Tibial nerve (tissue), 4 donors: ENCODE data around the gene UVSSA. TPM values are rescaled to one million over a fixed set of nuclear protein-coding genes. Genes with fewer than 3 reads are reported as not detected.

Source experiments
- DNase-seq, 2 donors: peaks; one replicate each; pipeline ENCODE4 v3.0.0-alpha.2; 2019; ENCODE audit warnings: low spot score in 2 of 2
- H3K27ac ChIP-seq, 4 donors: fragments of 200-600 bp; sonication (generic) in 3 of 4; one replicate each; pipeline ENCODE4 v1.5.1; 2017 to 2019; ENCODE audit warnings: mild to moderate bottlenecking in 1 of 4
- H3K27me3 ChIP-seq, 2 donors: fragments of 200-600 bp; sonication (generic) in 1 of 2; one replicate each; pipeline versions ENCODE4 v1.5.1 to v1.6.0; 2017 to 2019
- H3K36me3 ChIP-seq, 3 donors: fragments of 200-600 bp; sonication (generic); one replicate each; pipeline ENCODE4 v1.5.1; 2018 to 2019
- H3K4me1 ChIP-seq, 4 donors: fragments of 200-600 bp; sonication (generic) in 3 of 4; one replicate each; pipeline ENCODE4 v1.5.1; 2017 to 2019
- H3K4me3 ChIP-seq, 4 donors: fragments of 200-600 bp; sonication (generic) in 3 of 4; one replicate each; pipeline ENCODE4 v1.5.1; 2017 to 2019; ENCODE audit warnings: mild to moderate bottlenecking in 1 of 4, moderate library complexity in 1 of 4
- H3K9me3 ChIP-seq, 4 donors: fragments of 200-600 bp; sonication (generic) in 3 of 4; one replicate each; pipeline ENCODE4 v1.5.1; 2017 to 2019
- EP300 ChIP-seq, 2 donors: sonication (generic); formaldehyde crosslinking; IDR thresholded peaks; one replicate each; pipeline ENCODE4 v1.6.1; 2017; ENCODE audit warnings: antibody characterized with exemption in 2 of 2, mild to moderate bottlenecking in 1 of 2
- POLR2A ChIP-seq, 2 donors: fragments of 450-650 bp; IDR thresholded peaks; one replicate each; pipeline ENCODE4 v1.6.1; 2017; ENCODE audit warnings: antibody characterized with exemption in 2 of 2, mild to moderate bottlenecking in 2 of 2, moderate library complexity in 2 of 2
- WGBS, 2 donors: methylation state at CpG; one replicate each; pipeline ENCODE4 v1.1.5; 2018; 5-methylcytosine and 5-hydroxymethylcytosine counted together
- total RNA-seq, 4 donors: library from RNA; depleted of rRNA; stranded (reverse); fragments of >200 nt; gene quantifications; one replicate each; pipeline ENCODE4 v1.1.0, GENCODE V29; 2016
- TF ChIP-seq, protein P1 (sequence below), 5 experiments: fragments of 200-600 bp in 3 of 5; fragments of 450-650 bp in 2 of 5; sonication (generic) in 3 of 5; IDR thresholded peaks; one replicate each; pipeline ENCODE4 v1.5.1; 2016 to 2019; ENCODE audit warnings: antibody characterized with exemption in 5 of 5, mild to moderate bottlenecking in 3 of 5, moderate library complexity in 2 of 5

UVSSA gene
- total RNA-seq, 4 donors from 2014 or later = 29.8 to 72.0 (median 30.4) TPM

- WGBS, 2 donors = 46 to 47% methylated on average over 24 to 27 of the region's 27 CpGs
- no peak for DNase-seq
- peaks cover 0 to 90% of the 10 kb centered on the region in 2 donors for H3K27me3 ChIP-seq
Observed at GRCh38 chr4:1409491-1410425, 62.8 kb downstream of the UVSSA start.

GRCh38 chr4:1410491-1411325 lies 63.7 kb downstream of the UVSSA start:
- Histone ChIP-seq H3K27ac (no peak overlapping the region), H3K36me3 (no peaks in the 10 kb centered on the region), H3K27me3 (peaks cover 0 to 90% of the 10 kb centered on the region in 2 donors), H3K9me3 (no peaks in the 10 kb centered on the region), H3K4me3 (no peak overlapping the region), H3K4me1 (peaks cover 0 to 35% (median 5%) of the 10 kb centered on the region in 4 donors)
- TF ChIP-seq EP300 (IDR thresholded peaks at IDR 0.05) (no peak), POLR2A (IDR thresholded peaks at IDR 0.05) (no peak)
- TF ChIP-seq, protein P1, sequence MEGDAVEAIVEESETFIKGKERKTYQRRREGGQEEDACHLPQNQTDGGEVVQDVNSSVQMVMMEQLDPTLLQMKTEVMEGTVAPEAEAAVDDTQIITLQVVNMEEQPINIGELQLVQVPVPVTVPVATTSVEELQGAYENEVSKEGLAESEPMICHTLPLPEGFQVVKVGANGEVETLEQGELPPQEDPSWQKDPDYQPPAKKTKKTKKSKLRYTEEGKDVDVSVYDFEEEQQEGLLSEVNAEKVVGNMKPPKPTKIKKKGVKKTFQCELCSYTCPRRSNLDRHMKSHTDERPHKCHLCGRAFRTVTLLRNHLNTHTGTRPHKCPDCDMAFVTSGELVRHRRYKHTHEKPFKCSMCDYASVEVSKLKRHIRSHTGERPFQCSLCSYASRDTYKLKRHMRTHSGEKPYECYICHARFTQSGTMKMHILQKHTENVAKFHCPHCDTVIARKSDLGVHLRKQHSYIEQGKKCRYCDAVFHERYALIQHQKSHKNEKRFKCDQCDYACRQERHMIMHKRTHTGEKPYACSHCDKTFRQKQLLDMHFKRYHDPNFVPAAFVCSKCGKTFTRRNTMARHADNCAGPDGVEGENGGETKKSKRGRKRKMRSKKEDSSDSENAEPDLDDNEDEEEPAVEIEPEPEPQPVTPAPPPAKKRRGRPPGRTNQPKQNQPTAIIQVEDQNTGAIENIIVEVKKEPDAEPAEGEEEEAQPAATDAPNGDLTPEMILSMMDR (IDR thresholded peaks at IDR 0.05) = no peak
- WGBS, 2 donors = 23 to 24% methylated on average over 39 to 41 of the region's 48 CpGs
- DNase-seq = no peak

More at GRCh38 chr4:1409491-1410425, 62.8 kb downstream of the UVSSA start:
- Histone ChIP-seq H3K27ac (no peak overlapping the region), H3K4me1 (peaks cover 0 to 43% (median 5%) of the 10 kb centered on the region in 4 donors), H3K36me3 (no peaks in the 10 kb centered on the region), H3K4me3 (no peak overlapping the region), H3K9me3 (no peaks in the 10 kb centered on the region)
- TF ChIP-seq, protein P1 (IDR thresholded peaks at IDR 0.05) = no peak
- TF ChIP-seq POLR2A (IDR thresholded peaks at IDR 0.05) = no peak
- no peak for TF ChIP-seq EP300 (IDR thresholded peaks at IDR 0.05)

- H3K4me1 ChIP-seq = peaks cover 0 to 25% (median 5%) of the 10 kb centered on the region in 4 donors
- H3K36me3 ChIP-seq = no peaks in the 10 kb centered on the region
- H3K27ac ChIP-seq = no peak overlapping the region
- no peak overlapping the region for H3K4me3 ChIP-seq
- no peak for TF ChIP-seq EP300 (IDR thresholded peaks at IDR 0.05)
- no peak for TF ChIP-seq POLR2A (IDR thresholded peaks at IDR 0.05)
- TF ChIP-seq, protein P1 (IDR thresholded peaks at IDR 0.05) = no peak
- peaks cover 0 to 95% of the 10 kb centered on the region in 2 donors for H3K27me3 ChIP-seq
- 35 to 42% methylated on average over 15 to 17 of the region's 17 CpGs for WGBS, 2 donors
- DNase-seq = no peak
- no peaks in the 10 kb centered on the region for H3K9me3 ChIP-seq
Observed at GRCh38 chr4:1411436-1412375, 64.7 kb downstream of the UVSSA start.

DNA sequence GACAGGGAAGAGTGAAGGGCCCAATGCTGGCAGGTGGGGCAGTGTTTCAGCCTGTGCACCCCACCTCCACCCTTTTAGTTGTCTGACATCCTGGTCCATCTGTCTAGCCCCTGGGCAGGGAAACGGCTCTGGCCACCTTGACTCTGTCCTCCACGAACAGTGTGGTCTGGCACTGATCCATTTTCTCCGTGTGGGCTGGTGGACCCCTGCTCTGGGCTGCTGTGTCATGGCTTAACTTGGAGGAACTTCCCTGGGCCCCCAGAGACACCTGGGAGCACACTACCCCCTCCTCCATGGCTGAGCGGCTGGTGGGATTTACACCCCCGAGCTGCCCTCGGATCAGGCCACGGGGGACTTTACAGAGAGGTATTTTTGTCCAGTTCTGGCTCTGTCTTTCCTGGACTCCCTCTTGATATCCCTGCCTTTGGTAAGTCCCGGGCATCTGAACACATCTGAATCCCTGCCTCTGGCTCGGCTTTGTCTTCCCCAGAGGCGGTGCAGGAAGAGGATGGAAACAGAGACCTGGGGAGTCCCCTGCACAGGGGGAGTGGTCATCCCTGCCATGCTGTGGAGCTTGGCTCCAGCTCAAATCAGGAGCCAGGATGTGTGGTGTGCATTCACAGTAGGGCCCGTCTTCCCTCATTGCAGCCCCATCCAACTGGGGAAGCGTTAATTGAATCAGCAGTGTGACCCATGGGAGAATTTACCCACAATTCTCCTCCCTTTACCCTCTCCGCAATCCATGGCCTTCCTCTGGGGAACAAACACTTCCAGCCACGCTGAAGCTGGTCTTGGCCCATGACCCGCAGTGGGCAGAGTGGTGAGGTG lies 65.6 kb downstream of the UVSSA start:
- Histone ChIP-seq H3K4me1 (peaks cover 0 to 16% (median under 1%) of the 10 kb centered on the region in 4 donors), H3K4me3 (no peak overlapping the region), H3K36me3 (no peaks in the 10 kb centered on the region), H3K27me3 (peaks cover 0 to 93% of the 10 kb centered on the region in 2 donors), H3K27ac (no peak overlapping the region), H3K9me3 (no peaks in the 10 kb centered on the region)
- no peak for DNase-seq
- 63 to 67% methylated on average over 15 of the region's 15 CpGs for WGBS, 2 donors
- TF ChIP-seq, protein P1 (IDR thresholded peaks at IDR 0.05) = no peak
- TF ChIP-seq POLR2A (IDR thresholded peaks at IDR 0.05) (no peak), EP300 (IDR thresholded peaks at IDR 0.05) (no peak)
